HT-29 (cell line): ENCODE results near the gene RNGTT. TPM values are rescaled to one million over a fixed set of nuclear protein-coding genes. Genes with fewer than 3 reads are reported as not detected.
"Not testable (repeated sequence)": the region's sequence is repeated elsewhere in the genome, so short reads cannot be mapped to it uniquely, and the experiment has no call there.

Experiments used
- DNase-seq: peaks from one replicate; pipeline ENCODE4 v3.0.0-alpha.2; 2015; ENCODE audit warnings: low spot score
- total RNA-seq: library from RNA; depleted of rRNA; stranded (reverse); fragments of >200 nt; shearing (Covaris generic); gene quantifications from 2 replicates; pipeline ENCODE4 v1.2.3, GENCODE V29; 2014

Gene RNGTT
- total RNA-seq, 1 experiment from 2014 or later, result 12.9 TPM

GRCh38 chr6:88914180-88914579 is 49.2 kb downstream of the RNGTT start:
- no peak for DNase-seq

GRCh38 chr6:88913471-88913870 is 49.9 kb downstream of the RNGTT start:
- DNase-seq, result no peak

GRCh38 chr6:88910922-88911778 is 52.3 kb downstream of the RNGTT start:
- no peak for DNase-seq

GRCh38 chr6:88908598-88909548 is 54.5 kb downstream of the RNGTT start:
- no peak for DNase-seq

GRCh38 chr6:88907148-88907547 is 56.3 kb downstream of the RNGTT start:
- DNase-seq, result not testable (repeated sequence)

GRCh38 chr6:88899569-88900316 is 63.7 kb downstream of the RNGTT start:
- DNase-seq, result peak; percentile 28

GRCh38 chr6:88895911-88896310 is 67.5 kb downstream of the RNGTT start:
- DNase-seq, result no peak

GRCh38 chr6:88890860-88891845 is 72.3 kb downstream of the RNGTT start:
- no peak for DNase-seq

- DNase-seq, result no peak
Observed at GRCh38 chr6:88890394-88890793, 73.0 kb downstream of the RNGTT start.

- no peak for DNase-seq
Observed at GRCh38 chr6:88884361-88884760, 79.1 kb downstream of the RNGTT start.

GRCh38 chr6:88882536-88882935 is 80.9 kb downstream of the RNGTT start:
- no peak for DNase-seq

- no peak for DNase-seq
Observed at GRCh38 chr6:88881451-88881850, 82.0 kb downstream of the RNGTT start.

GRCh38 chr6:88880021-88880420 is 83.4 kb downstream of the RNGTT start:
- no peak for DNase-seq

GRCh38 chr6:88877893-88878292 is 85.5 kb downstream of the RNGTT start:
- DNase-seq, result no peak

DNA sequence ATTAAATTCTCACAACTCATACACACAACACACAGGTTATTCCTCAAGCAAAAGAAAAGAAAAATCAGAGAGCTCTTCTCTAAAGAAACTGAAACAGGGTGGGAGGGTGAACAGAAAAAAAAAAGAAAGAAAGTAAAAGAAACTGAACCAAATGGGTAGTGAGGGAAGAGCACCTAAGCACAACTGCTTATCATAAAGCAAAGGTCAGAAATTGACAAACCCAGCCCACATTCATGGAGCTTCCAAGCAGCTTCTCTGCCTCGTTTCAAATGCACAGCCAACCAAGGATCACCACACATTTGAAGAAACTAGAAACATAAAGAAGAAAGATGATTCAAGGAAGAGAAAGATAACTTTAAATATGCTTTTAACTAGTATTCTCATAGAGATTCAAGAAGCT is 90.5 kb downstream of the RNGTT start:
- no peak for DNase-seq

DNA sequence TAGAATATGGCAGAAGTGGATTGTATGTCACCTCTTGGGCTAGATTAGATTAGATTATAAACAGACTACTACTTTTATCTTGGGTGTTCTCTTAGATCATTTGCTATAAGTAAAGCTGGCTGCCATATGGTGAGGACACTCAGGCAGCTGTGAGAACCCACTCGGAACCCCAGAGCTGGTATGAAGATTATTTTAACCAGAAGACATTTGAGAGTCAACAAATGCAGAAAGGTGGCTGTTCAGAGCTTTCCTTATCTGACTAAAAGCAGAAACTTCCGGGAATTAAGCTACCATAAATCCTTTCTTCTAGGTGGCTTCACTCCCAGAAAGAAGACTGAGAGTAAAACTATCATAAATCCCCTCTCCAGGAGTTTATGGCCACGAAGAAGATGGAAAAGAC is 91.9 kb downstream of the RNGTT start:
- no peak for DNase-seq

- peak; percentile 69 for DNase-seq
Observed at GRCh38 chr6:88870717-88871330, 92.6 kb downstream of the RNGTT start.

GRCh38 chr6:88869263-88870020 is 94.0 kb downstream of the RNGTT start:
- no peak for DNase-seq
